K562 (cell line): ENCODE measurements around the gene ABCF2. TPM values are rescaled to one million over a fixed set of nuclear protein-coding genes. Genes with fewer than 3 reads are reported as not detected.

Experiments used
- ETV1 ChIP-seq: fragments of 450-650 bp; conservative IDR thresholded peaks from 2 replicates; pipeline ENCODE4 v1.6.1; 2016; ENCODE audit warnings: missing genetic modification characterization, control low read depth, low read depth, missing compliant biosample characterization
- FUS ChIP-seq: fragments of 200-400 bp; formaldehyde crosslinking; optimal IDR thresholded peaks from 2 replicates; pipeline ENCODE3; 2017; ENCODE audit warnings: low read depth, low read length
- GABPB2 ChIP-seq: fragments of 250-450 bp; sonication (Bioruptor Pico); conservative IDR thresholded peaks from 2 replicates; pipeline ENCODE4 v1.5.1; 2021; ENCODE audit warnings: mild to moderate bottlenecking
- PHF8 ChIP-seq: fragments of 200-600 bp; sonication (generic); IDR thresholded peaks from 2 replicates; pipeline ENCODE4 v1.6.1; 2012; ENCODE audit warnings: mixed run types, mild to moderate bottlenecking, inconsistent platforms, low read length, moderate library complexity, borderline replicate concordance
- PREB ChIP-seq: sonication (generic); formaldehyde crosslinking; IDR thresholded peaks from 2 replicates; pipeline ENCODE4 v1.8.1; 2023; ENCODE audit warnings: mild to moderate bottlenecking, missing genetic modification reagents
- RBM15 ChIP-seq: fragments of 200-400 bp; formaldehyde crosslinking; IDR thresholded peaks from 2 replicates; pipeline ENCODE4 v1.6.1; 2018; ENCODE audit warnings: mild to moderate bottlenecking, low read length, moderate library complexity; ENCODE audit not compliant: insufficient read depth
- RREB1 ChIP-seq: fragments of 250-450 bp; sonication (Bioruptor Pico); IDR thresholded peaks from 2 replicates; pipeline ENCODE4 v1.4.0; 2020
- SMAD4 ChIP-seq: fragments of 250-450 bp; sonication (Bioruptor Pico); conservative IDR thresholded peaks from 2 replicates; pipeline ENCODE4 v1.8.0; 2021; ENCODE audit warnings: inconsistent platforms, mild to moderate bottlenecking, moderate library complexity
- ZC3H8 ChIP-seq: fragments of 450-650 bp; IDR thresholded peaks from 2 replicates; pipeline ENCODE4 v1.6.1; 2017
- ZKSCAN1 ChIP-seq: fragments of 150-350 bp; IDR thresholded peaks from 2 replicates; pipeline ENCODE4 v1.6.1; 2016; ENCODE audit warnings: low read depth, low read length
- ZNF224 ChIP-seq: sonication (generic); formaldehyde crosslinking; IDR thresholded peaks from 2 replicates; pipeline ENCODE4 v1.8.0; 2022; ENCODE audit warnings: mild to moderate bottlenecking, missing genetic modification reagents
- ZNF740 ChIP-seq, 3 experiments: fragments of 200-800 bp in 1 of 3; sonication (Bioruptor generic) in 1 of 3; sonication (generic) in 1 of 3; formaldehyde crosslinking in 1 of 3; IDR thresholded peaks; 2 replicates each; pipeline versions ENCODE4 v1.6.1 to v1.8.0; 2016 to 2022; ENCODE audit warnings: mild to moderate bottlenecking in 2 of 3, missing compliant biosample characterization in 2 of 3, missing genetic modification characterization in 2 of 3, missing genetic modification reagents in 1 of 3
- polyA plus RNA-seq, 8 experiments: library from polyadenylated mRNA; depleted of rRNA in 4 of 8; stranded (reverse) in 5 of 8; unstranded in 3 of 8; fragments of >200 nt; fragmentation: Nextera tagmentation in 2 of 8; fragmentation: Illumina TruSeq in 1 of 8; extraction: Ambion mirVana in 2 of 8; extraction: Trizol in 1 of 8; gene quantifications; 2 replicates each; pipeline versions ENCODE4 v1.2.1 to v1.2.3, GENCODE V29; 2011 to 2014; ENCODE audit warnings: inconsistent platforms in 1 of 8, missing spikeins in 1 of 8
- total RNA-seq, 7 experiments: library from RNA; depleted of rRNA in 6 of 7; stranded (reverse); fragments of >200 nt in 6 of 7; fragmentation: Illumina TruSeq in 2 of 7; extraction: Trizol in 2 of 7; gene quantifications; 2 replicates each; pipeline versions ENCODE4 v1.2.1 to v1.2.3, GENCODE V29; 2011 to 2021; ENCODE audit warnings: low replicate concordance in 1 of 7
- TF ChIP-seq, protein P1 (sequence below): fragments of 250-450 bp; sonication (Bioruptor Pico); IDR thresholded peaks from 2 replicates; pipeline ENCODE4 v1.4.0; 2020; ENCODE audit warnings: mild to moderate bottlenecking
- TF ChIP-seq, protein P2 (sequence below): fragments of 450-650 bp; IDR thresholded peaks from 2 replicates; pipeline ENCODE4 v1.7.1; 2018; ENCODE audit warnings: mild to moderate bottlenecking, low read depth; ENCODE audit not compliant: partially characterized antibody

The ABCF2 gene
- total and polyA plus RNA-seq, 9 of the 15 experiments (the other 6 are each of a cell fraction or from before 2014, with no cell fraction given) = 62.1 to 224 (median 113) TPM

GRCh38 chr7:151271699-151272355 lies 44.8 kb upstream of the ABCF2 start (continued):
- TF ChIP-seq RREB1 (CRISPR knock-in tag) = no peak
- TF ChIP-seq RBM15 = no peak
- TF ChIP-seq PREB (CRISPR knock-in tag) = no peak
- no peak for TF ChIP-seq ZNF740 (CRISPR knock-in tag; IDR thresholded peaks at IDR 0.05)
- no peak for TF ChIP-seq ZNF740 (tag; IDR thresholded peaks at IDR 0.05)
- TF ChIP-seq PHF8 = no peak
- no peak for TF ChIP-seq ZKSCAN1
- TF ChIP-seq ZC3H8 = no peak
- no peak for TF ChIP-seq SMAD4
- no peak for TF ChIP-seq ZNF224 (CRISPR knock-in tag)
- no peak for TF ChIP-seq FUS
- TF ChIP-seq, protein P1, sequence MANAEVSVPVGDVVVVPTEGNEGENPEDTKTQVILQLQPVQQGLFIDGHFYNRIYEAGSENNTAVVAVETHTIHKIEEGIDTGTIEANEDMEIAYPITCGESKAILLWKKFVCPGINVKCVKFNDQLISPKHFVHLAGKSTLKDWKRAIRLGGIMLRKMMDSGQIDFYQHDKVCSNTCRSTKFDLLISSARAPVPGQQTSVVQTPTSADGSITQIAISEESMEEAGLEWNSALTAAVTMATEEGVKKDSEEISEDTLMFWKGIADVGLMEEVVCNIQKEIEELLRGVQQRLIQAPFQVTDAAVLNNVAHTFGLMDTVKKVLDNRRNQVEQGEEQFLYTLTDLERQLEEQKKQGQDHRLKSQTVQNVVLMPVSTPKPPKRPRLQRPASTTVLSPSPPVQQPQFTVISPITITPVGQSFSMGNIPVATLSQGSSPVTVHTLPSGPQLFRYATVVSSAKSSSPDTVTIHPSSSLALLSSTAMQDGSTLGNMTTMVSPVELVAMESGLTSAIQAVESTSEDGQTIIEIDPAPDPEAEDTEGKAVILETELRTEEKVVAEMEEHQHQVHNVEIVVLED (CRISPR knock-in tag) = peak; percentile 45
- TF ChIP-seq ETV1 = no peak
- TF ChIP-seq GABPB2 (CRISPR knock-in tag) = no peak
- TF ChIP-seq, protein P2, sequence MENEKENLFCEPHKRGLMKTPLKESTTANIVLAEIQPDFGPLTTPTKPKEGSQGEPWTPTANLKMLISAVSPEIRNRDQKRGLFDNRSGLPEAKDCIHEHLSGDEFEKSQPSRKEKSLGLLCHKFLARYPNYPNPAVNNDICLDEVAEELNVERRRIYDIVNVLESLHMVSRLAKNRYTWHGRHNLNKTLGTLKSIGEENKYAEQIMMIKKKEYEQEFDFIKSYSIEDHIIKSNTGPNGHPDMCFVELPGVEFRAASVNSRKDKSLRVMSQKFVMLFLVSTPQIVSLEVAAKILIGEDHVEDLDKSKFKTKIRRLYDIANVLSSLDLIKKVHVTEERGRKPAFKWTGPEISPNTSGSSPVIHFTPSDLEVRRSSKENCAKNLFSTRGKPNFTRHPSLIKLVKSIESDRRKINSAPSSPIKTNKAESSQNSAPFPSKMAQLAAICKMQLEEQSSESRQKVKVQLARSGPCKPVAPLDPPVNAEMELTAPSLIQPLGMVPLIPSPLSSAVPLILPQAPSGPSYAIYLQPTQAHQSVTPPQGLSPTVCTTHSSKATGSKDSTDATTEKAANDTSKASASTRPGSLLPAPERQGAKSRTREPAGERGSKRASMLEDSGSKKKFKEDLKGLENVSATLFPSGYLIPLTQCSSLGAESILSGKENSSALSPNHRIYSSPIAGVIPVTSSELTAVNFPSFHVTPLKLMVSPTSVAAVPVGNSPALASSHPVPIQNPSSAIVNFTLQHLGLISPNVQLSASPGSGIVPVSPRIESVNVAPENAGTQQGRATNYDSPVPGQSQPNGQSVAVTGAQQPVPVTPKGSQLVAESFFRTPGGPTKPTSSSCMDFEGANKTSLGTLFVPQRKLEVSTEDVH = no peak
